ENCODE data around the gene VWA8.
"Not testable (repeated sequence)": the region's sequence is repeated elsewhere in the genome, so short reads cannot be mapped to it uniquely, and the experiment has no call there.

GRCh38 chr13:41540240-41540639, 420.7 kb downstream of the VWA8 start:
- TF ChIP-seq CTCF (IDR thresholded peaks at IDR 0.05; ENCODE audit: low read depth, low read length); EZH2phosphoT487 (IDR thresholded peaks at IDR 0.05; ENCODE audit: low read depth): not testable (repeated sequence)

Measured in OCI-LY3 (cell line).